Suprapubic skin (tissue), 4 donors: ENCODE data around the gene WFDC2. TPM values are rescaled to one million over a fixed set of nuclear protein-coding genes. Genes with fewer than 3 reads are reported as not detected.

Experiments
- DNase-seq, 2 donors: peaks; one replicate each; pipeline ENCODE4 v3.0.0-alpha.2; 2019; ENCODE audit warnings: low spot score in 2 of 2
- H3K27ac ChIP-seq: fragments of 200-600 bp; sonication (generic); one replicate; pipeline ENCODE4 v1.5.1; 2019
- H3K27me3 ChIP-seq: fragments of 200-600 bp; sonication (generic); one replicate; pipeline ENCODE4 v1.5.1; 2019
- H3K36me3 ChIP-seq: fragments of 200-600 bp; sonication (generic); one replicate; pipeline ENCODE4 v1.5.1; 2019
- H3K4me1 ChIP-seq: fragments of 200-600 bp; sonication (generic); one replicate; pipeline ENCODE4 v1.5.1; 2019
- H3K4me3 ChIP-seq: fragments of 200-600 bp; sonication (generic); one replicate; pipeline ENCODE4 v1.5.1; 2019; ENCODE audit warnings: mild to moderate bottlenecking
- H3K9me3 ChIP-seq: fragments of 200-600 bp; sonication (generic); one replicate; pipeline ENCODE4 v1.5.1; 2019
- CTCF ChIP-seq, 2 donors: fragments of 200-600 bp in 1 of 2; fragments of 450-650 bp in 1 of 2; sonication (generic) in 1 of 2; IDR thresholded peaks; one replicate each; pipeline ENCODE4 v1.5.1; 2016 to 2019; ENCODE audit warnings: antibody characterized with exemption in 2 of 2, mild to moderate bottlenecking in 1 of 2, moderate library complexity in 1 of 2
- EP300 ChIP-seq: sonication (generic); formaldehyde crosslinking; IDR thresholded peaks from one replicate; pipeline ENCODE4 v1.6.1; 2017; ENCODE audit warnings: antibody characterized with exemption
- POLR2A ChIP-seq, 2 donors: fragments of 450-650 bp; IDR thresholded peaks; one replicate each; pipeline ENCODE4 v1.6.1; 2017; ENCODE audit warnings: antibody characterized with exemption in 2 of 2, mild to moderate bottlenecking in 2 of 2, moderate library complexity in 2 of 2
- POLR2AphosphoS5 ChIP-seq, 3 donors: sonication (generic); formaldehyde crosslinking; IDR thresholded peaks; one replicate each; pipeline ENCODE4 v1.6.1; 2017; ENCODE audit warnings: antibody characterized with exemption in 3 of 3
- WGBS: methylation state at CpG from one replicate; pipeline ENCODE4 v1.1.5; 2018; 5-methylcytosine and 5-hydroxymethylcytosine counted together
- total RNA-seq, 4 donors: library from RNA; depleted of rRNA; stranded (reverse); fragments of >200 nt; gene quantifications; one replicate each; pipeline ENCODE4 v1.1.0, GENCODE V29; 2016

Gene WFDC2
- total RNA-seq, 4 donors from 2014 or later = 29.6 to 58.0 (median 34.1) TPM

- no peak for TF ChIP-seq EP300
- TF ChIP-seq POLR2AphosphoS5 (IDR thresholded peaks at IDR 0.05) = no peak
- no peak for TF ChIP-seq POLR2A (IDR thresholded peaks at IDR 0.05)
- TF ChIP-seq CTCF (IDR thresholded peaks at IDR 0.05) = no peak
Measured at GRCh38 chr20:45452772-45453691, 16.5 kb upstream of the WFDC2 start.

GRCh38 chr20:45456632-45457031 is 12.9 kb upstream of the WFDC2 start:
- WGBS = 16% methylated on average over 6 of the region's 6 CpGs

More at GRCh38 chr20:45452772-45453691, 16.5 kb upstream of the WFDC2 start:
- Histone ChIP-seq H3K4me1 (no peaks in the 10 kb centered on the region), H3K36me3 (no peaks in the 10 kb centered on the region), H3K27ac (no peak overlapping the region), H3K9me3 (no peaks in the 10 kb centered on the region), H3K27me3 (no peaks in the 10 kb centered on the region), H3K4me3 (no peak overlapping the region)
- no peak for DNase-seq
- 81% methylated on average over 4 of the region's 4 CpGs for WGBS

GRCh38 chr20:45459606-45460005 is 9.9 kb upstream of the WFDC2 start:
- DNase-seq = no peak
- WGBS = 69% methylated on average over 5 of the region's 5 CpGs
- no peak overlapping the region for H3K27ac ChIP-seq
- TF ChIP-seq POLR2A (IDR thresholded peaks at IDR 0.05) (no peak), POLR2AphosphoS5 (IDR thresholded peaks at IDR 0.05) (no peak), EP300 (no peak), CTCF (IDR thresholded peaks at IDR 0.05) (no peak)
- H3K27me3 ChIP-seq = peaks cover 5% of the 10 kb centered on the region
- H3K4me3 ChIP-seq = no peak overlapping the region
- H3K36me3 ChIP-seq = no peaks in the 10 kb centered on the region
- no peaks in the 10 kb centered on the region for H3K4me1 ChIP-seq
- no peaks in the 10 kb centered on the region for H3K9me3 ChIP-seq

More at GRCh38 chr20:45456632-45457031, 12.9 kb upstream of the WFDC2 start:
- DNase-seq = no peak
- H3K9me3 ChIP-seq = no peaks in the 10 kb centered on the region
- no peak overlapping the region for H3K27ac ChIP-seq
- H3K4me3 ChIP-seq = no peak overlapping the region
- TF ChIP-seq POLR2AphosphoS5 (IDR thresholded peaks at IDR 0.05) (no peak), POLR2A (IDR thresholded peaks at IDR 0.05) (no peak), EP300 (no peak), CTCF (IDR thresholded peaks at IDR 0.05) (peak in 1 of 2 donors; percentile 28)
- no peaks in the 10 kb centered on the region for H3K27me3 ChIP-seq
- H3K36me3 ChIP-seq = no peaks in the 10 kb centered on the region
- no peaks in the 10 kb centered on the region for H3K4me1 ChIP-seq

GRCh38 chr20:45461225-45461624 is 8.3 kb upstream of the WFDC2 start:
- TF ChIP-seq CTCF (IDR thresholded peaks at IDR 0.05) = no peak
- TF ChIP-seq EP300 = no peak
- no peak for TF ChIP-seq POLR2AphosphoS5 (IDR thresholded peaks at IDR 0.05)
- no peak for TF ChIP-seq POLR2A (IDR thresholded peaks at IDR 0.05)
- Histone ChIP-seq H3K27me3 (peaks cover 5% of the 10 kb centered on the region), H3K4me1 (no peaks in the 10 kb centered on the region), H3K9me3 (no peaks in the 10 kb centered on the region), H3K36me3 (no peaks in the 10 kb centered on the region), H3K4me3 (no peak overlapping the region), H3K27ac (no peak overlapping the region)
- 78% methylated on average over 1 of the region's 1 CpG for WGBS
- no peak for DNase-seq

- Histone ChIP-seq H3K4me1 (no peaks in the 10 kb centered on the region), H3K36me3 (no peaks in the 10 kb centered on the region), H3K27me3 (peaks cover 5% of the 10 kb centered on the region), H3K27ac (no peak overlapping the region), H3K4me3 (no peak overlapping the region), H3K9me3 (no peaks in the 10 kb centered on the region)
- TF ChIP-seq POLR2AphosphoS5 (IDR thresholded peaks at IDR 0.05) (no peak), EP300 (no peak), CTCF (IDR thresholded peaks at IDR 0.05) (no peak)
- no peak for DNase-seq
- 89% methylated on average over 6 of the region's 6 CpGs for WGBS
Measured at GRCh38 chr20:45462711-45463509, 6.6 kb upstream of the WFDC2 start.
